Gastrocnemius medialis (tissue), 4 donors: ENCODE results near the gene APOA1.

Experiments
- CTCF ChIP-seq, 5 experiments: fragments of 450-650 bp in 3 of 5; fragments of 200-600 bp in 2 of 5; sonication (generic) in 2 of 5; IDR thresholded peaks in 4 of 5; conservative IDR thresholded peaks in 1 of 5; 1 replicate in 4 of 5; 2 replicates in 1 of 5; pipeline ENCODE4 v1.5.1; 2016 to 2019; ENCODE audit warnings: antibody characterized with exemption in 5 of 5, mild to moderate bottlenecking in 3 of 5, moderate library complexity in 3 of 5
- POLR2A ChIP-seq, 2 donors: fragments of 450-650 bp; IDR thresholded peaks; one replicate each; pipeline ENCODE4 v1.6.1; 2017; ENCODE audit warnings: antibody characterized with exemption in 2 of 2, mild to moderate bottlenecking in 2 of 2, moderate library complexity in 2 of 2

DNA sequence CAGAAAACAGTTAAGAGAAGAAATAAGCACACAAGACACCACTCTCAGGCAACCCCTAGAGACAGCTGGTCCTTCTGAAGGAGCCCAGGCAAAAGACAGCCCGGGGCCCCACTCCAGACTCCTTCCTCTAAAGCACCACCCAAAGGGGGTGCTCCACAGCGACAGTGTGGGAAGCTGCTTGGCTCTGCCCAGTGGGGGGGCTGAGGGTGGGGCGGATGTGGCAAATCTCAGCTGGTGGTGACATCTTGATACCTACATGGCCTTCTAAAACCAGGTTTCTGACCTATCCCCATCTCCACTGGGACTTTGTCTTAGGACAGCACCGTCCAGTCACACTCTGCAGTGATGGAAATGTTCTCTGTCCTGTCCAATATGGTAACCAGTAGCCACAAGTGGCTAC, 10.2 kb upstream of the APOA1 start:
- no peak for TF ChIP-seq POLR2A (IDR thresholded peaks at IDR 0.05)
- TF ChIP-seq CTCF (IDR thresholded peaks at IDR 0.05 in 4 of 5, conservative IDR thresholded peaks at IDR 0.05 in 1 of 5), result no peak
